Measurements from ENCODE around the gene GLS2.

GRCh38 chr12:56476143-56476542 is 11.8 kb downstream of the GLS2 start:
- no peak for TF ChIP-seq CTCF (conservative IDR thresholded peaks at IDR 0.05; ENCODE audit: low read depth in 2 of 2)
- no peak for TF ChIP-seq POLR2AphosphoS5 (IDR thresholded peaks at IDR 0.05; ENCODE audit: low read depth)
- no peak for TF ChIP-seq EZH2 (IDR thresholded peaks at IDR 0.05; ENCODE audit: low read depth, unreplicated experiment)
- no peak for TF ChIP-seq EZH2phosphoT487 (IDR thresholded peaks at IDR 0.05; ENCODE audit: unreplicated experiment)
- no peak for TF ChIP-seq ZNF114 (CRISPR knock-in tag; IDR thresholded peaks at IDR 0.05)
- no peak for TF ChIP-seq NANOG (IDR thresholded peaks at IDR 0.05; ENCODE audit: borderline replicate concordance)
